Ovary (tissue), 3 donors: ENCODE results near the gene SLC35A3.

Source experiments
- POLR2A ChIP-seq: fragments of 450-650 bp; IDR thresholded peaks from one replicate; pipeline ENCODE4 v1.6.1; 2017; ENCODE audit warnings: antibody characterized with exemption, mild to moderate bottlenecking, moderate library complexity
- TF ChIP-seq, protein P1 (sequence below), 3 donors: fragments of 450-650 bp in 2 of 3; fragments of 200-600 bp in 1 of 3; IDR thresholded peaks; one replicate each; pipeline versions ENCODE4 v1.5.1 to v1.8.0; 2016 to 2022; ENCODE audit warnings: antibody characterized with exemption in 3 of 3, mild to moderate bottlenecking in 1 of 3
- donor health status: DM: no; HTN: no; CAD: no.

DNA sequence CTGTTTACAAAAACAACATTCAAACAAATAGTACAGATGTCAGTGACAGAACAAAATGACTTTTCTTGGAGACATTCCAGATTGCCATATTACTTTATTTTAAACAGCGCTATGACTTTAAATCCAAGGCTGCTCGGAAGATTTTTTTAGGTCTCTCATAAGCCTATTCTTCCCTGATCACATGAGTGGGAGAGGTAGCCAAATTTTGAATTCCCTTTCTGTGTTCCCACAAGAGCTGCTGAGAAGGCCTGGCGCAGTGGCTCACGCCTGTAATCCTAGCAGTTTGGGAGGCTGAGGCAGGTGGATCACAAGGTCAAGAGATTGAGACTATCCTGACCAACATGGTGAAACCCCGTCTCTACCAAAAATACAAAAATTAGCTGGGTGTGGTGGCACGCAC is 53.7 kb downstream of the SLC35A3 start:
- TF ChIP-seq, protein P1, sequence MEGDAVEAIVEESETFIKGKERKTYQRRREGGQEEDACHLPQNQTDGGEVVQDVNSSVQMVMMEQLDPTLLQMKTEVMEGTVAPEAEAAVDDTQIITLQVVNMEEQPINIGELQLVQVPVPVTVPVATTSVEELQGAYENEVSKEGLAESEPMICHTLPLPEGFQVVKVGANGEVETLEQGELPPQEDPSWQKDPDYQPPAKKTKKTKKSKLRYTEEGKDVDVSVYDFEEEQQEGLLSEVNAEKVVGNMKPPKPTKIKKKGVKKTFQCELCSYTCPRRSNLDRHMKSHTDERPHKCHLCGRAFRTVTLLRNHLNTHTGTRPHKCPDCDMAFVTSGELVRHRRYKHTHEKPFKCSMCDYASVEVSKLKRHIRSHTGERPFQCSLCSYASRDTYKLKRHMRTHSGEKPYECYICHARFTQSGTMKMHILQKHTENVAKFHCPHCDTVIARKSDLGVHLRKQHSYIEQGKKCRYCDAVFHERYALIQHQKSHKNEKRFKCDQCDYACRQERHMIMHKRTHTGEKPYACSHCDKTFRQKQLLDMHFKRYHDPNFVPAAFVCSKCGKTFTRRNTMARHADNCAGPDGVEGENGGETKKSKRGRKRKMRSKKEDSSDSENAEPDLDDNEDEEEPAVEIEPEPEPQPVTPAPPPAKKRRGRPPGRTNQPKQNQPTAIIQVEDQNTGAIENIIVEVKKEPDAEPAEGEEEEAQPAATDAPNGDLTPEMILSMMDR (IDR thresholded peaks at IDR 0.05): no peak
- TF ChIP-seq POLR2A: no peak
